HepG2 (cell line): ENCODE measurements around the gene TMEM214. TPM values are rescaled to one million over a fixed set of nuclear protein-coding genes. Genes with fewer than 3 reads are reported as not detected.
A peak's percentile ranks its signal among the peaks of the same experiment; 100 is the strongest.

ENCODE experiments used
- ADNP ChIP-seq: sonication (generic); formaldehyde crosslinking; IDR thresholded peaks from 2 replicates; pipeline ENCODE4 v1.4.0; 2020; ENCODE audit warnings: missing genetic modification reagents
- BRF2 ChIP-seq: sonication (generic); formaldehyde crosslinking; IDR thresholded peaks from 2 replicates; pipeline ENCODE4 v1.8.1; 2022; ENCODE audit warnings: mild to moderate bottlenecking, missing genetic modification reagents
- DNMT1 ChIP-seq: sonication (generic); formaldehyde crosslinking; IDR thresholded peaks from 2 replicates; pipeline ENCODE4 v1.5.1; 2020; ENCODE audit warnings: mild to moderate bottlenecking, missing genetic modification reagents
- DRAP1 ChIP-seq: IDR thresholded peaks from 2 replicates; pipeline ENCODE4 v1.6.1; 2016; ENCODE audit warnings: missing genetic modification reagents, missing compliant biosample characterization
- E2F2 ChIP-seq: sonication (generic); formaldehyde crosslinking; IDR thresholded peaks from 2 replicates; pipeline ENCODE4 v1.4.0; 2020; ENCODE audit warnings: missing genetic modification reagents, borderline replicate concordance
- FOSL1 ChIP-seq: sonication (generic); formaldehyde crosslinking; IDR thresholded peaks from 2 replicates; pipeline ENCODE4 v1.9.0; 2021; ENCODE audit warnings: missing genetic modification reagents, borderline replicate concordance
- HCFC1 ChIP-seq: fragments of 150-350 bp; IDR thresholded peaks from 2 replicates; pipeline ENCODE4 v1.6.1; 2014; ENCODE audit warnings: low read depth, low read length
- IKZF4 ChIP-seq: sonication (generic); formaldehyde crosslinking; IDR thresholded peaks from 2 replicates; pipeline ENCODE4 v1.5.1; 2020; ENCODE audit warnings: borderline replicate concordance, mild to moderate bottlenecking, low read depth, missing genetic modification reagents; ENCODE audit errors: not compliant biosample characterization
- JUNB ChIP-seq: sonication (generic); formaldehyde crosslinking; IDR thresholded peaks from 2 replicates; pipeline ENCODE4 v1.8.0; 2022; ENCODE audit warnings: missing genetic modification reagents, mild to moderate bottlenecking, borderline replicate concordance
- KDM2A ChIP-seq: sonication (generic); formaldehyde crosslinking; IDR thresholded peaks from 2 replicates; pipeline ENCODE4 v1.4.0; 2020; ENCODE audit warnings: low read depth, missing genetic modification reagents, borderline replicate concordance
- KDM3A ChIP-seq: IDR thresholded peaks from 2 replicates; pipeline ENCODE4 v1.6.1; 2018; ENCODE audit warnings: low read depth, missing compliant biosample characterization
- ONECUT2 ChIP-seq: sonication (generic); formaldehyde crosslinking; IDR thresholded peaks from 2 replicates; pipeline ENCODE4 v1.4.0; 2020; ENCODE audit warnings: missing genetic modification reagents
- POLR2G ChIP-seq: fragments of 200-400 bp; formaldehyde crosslinking; IDR thresholded peaks from 2 replicates; pipeline ENCODE4 v1.6.1; 2018; ENCODE audit warnings: mild to moderate bottlenecking, low read depth, low read length, moderate library complexity
- SUZ12 ChIP-seq: fragments of 150-350 bp; IDR thresholded peaks from 2 replicates; pipeline ENCODE4 v1.6.1; 2014; ENCODE audit warnings: low read depth, low read length
- TBX2 ChIP-seq: sonication (generic); formaldehyde crosslinking; IDR thresholded peaks from 2 replicates; pipeline ENCODE4 v1.5.0; 2020; ENCODE audit warnings: missing genetic modification reagents, mild to moderate bottlenecking, borderline replicate concordance
- TCF12 ChIP-seq, 2 experiments: fragments of 450-650 bp in 1 of 2; sonication (generic) in 1 of 2; formaldehyde crosslinking in 1 of 2; IDR thresholded peaks; 2 replicates each; pipeline versions ENCODE4 v1.6.1 to v1.8.0; 2017 to 2022; ENCODE audit warnings: antibody characterized with exemption in 1 of 2, mild to moderate bottlenecking in 1 of 2, missing genetic modification reagents in 1 of 2, moderate library complexity in 1 of 2
- TEAD2 ChIP-seq: sonication (generic); formaldehyde crosslinking; IDR thresholded peaks from 2 replicates; pipeline ENCODE4 v1.9.0; 2021; ENCODE audit warnings: missing genetic modification reagents
- TFAP4 ChIP-seq: sonication (generic); IDR thresholded peaks from 2 replicates; pipeline ENCODE4 v1.6.1; 2016; ENCODE audit warnings: low read depth, borderline replicate concordance
- ZMAT3 ChIP-seq: sonication (generic); formaldehyde crosslinking; conservative IDR thresholded peaks from 2 replicates; pipeline ENCODE4 v1.7.0; 2021; ENCODE audit warnings: missing genetic modification reagents
- ZNF235 ChIP-seq: sonication (generic); formaldehyde crosslinking; IDR thresholded peaks from 2 replicates; pipeline ENCODE4 v1.8.1; 2023; ENCODE audit warnings: mild to moderate bottlenecking, missing genetic modification reagents, borderline replicate concordance
- ZNF530 ChIP-seq: sonication (generic); formaldehyde crosslinking; IDR thresholded peaks from 2 replicates; pipeline ENCODE4 v1.5.0; 2020; ENCODE audit warnings: low read depth, mild to moderate bottlenecking, missing genetic modification reagents
- ZNF546 ChIP-seq: sonication (generic); formaldehyde crosslinking; conservative IDR thresholded peaks from 2 replicates; pipeline ENCODE4 v1.8.1; 2023; ENCODE audit warnings: mild to moderate bottlenecking, missing genetic modification reagents
- ZNF564 ChIP-seq: sonication (generic); formaldehyde crosslinking; IDR thresholded peaks from 2 replicates; pipeline ENCODE4 v1.8.1; 2023; ENCODE audit warnings: mild to moderate bottlenecking, missing genetic modification reagents
- ZNF567 ChIP-seq: sonication (generic); formaldehyde crosslinking; IDR thresholded peaks from 2 replicates; pipeline ENCODE4 v1.8.1; 2023; ENCODE audit warnings: mild to moderate bottlenecking, missing genetic modification reagents, borderline replicate concordance
- ZNF747 ChIP-seq: sonication (generic); formaldehyde crosslinking; IDR thresholded peaks from 2 replicates; pipeline ENCODE4 v1.8.1; 2023; ENCODE audit warnings: missing genetic modification reagents, mild to moderate bottlenecking, borderline replicate concordance
- ZNF761 ChIP-seq: sonication (generic); formaldehyde crosslinking; conservative IDR thresholded peaks from 2 replicates; pipeline ENCODE4 v1.4.0; 2020; ENCODE audit warnings: mild to moderate bottlenecking, missing genetic modification reagents
- ZSCAN31 ChIP-seq: sonication (generic); formaldehyde crosslinking; IDR thresholded peaks from 2 replicates; pipeline ENCODE4 v1.5.0; 2020; ENCODE audit warnings: low read depth, mild to moderate bottlenecking, missing genetic modification reagents
- polyA plus RNA-seq, 8 experiments: library from polyadenylated mRNA; depleted of rRNA in 3 of 8; stranded (reverse) in 7 of 8; unstranded in 1 of 8; fragments of >200 nt; fragmentation: Illumina TruSeq in 4 of 8; extraction: Trizol in 4 of 8; gene quantifications; 2 replicates each; pipeline versions ENCODE4 v1.2.1 to v1.2.3, GENCODE V29; 2011 to 2016; ENCODE audit warnings: low read depth in 4 of 8, missing spikeins in 1 of 8, mixed read lengths in 1 of 8; ENCODE audit not compliant: insufficient read depth in 1 of 8
- total RNA-seq, 5 experiments: library from RNA; depleted of rRNA; stranded (reverse); fragments of >200 nt; fragmentation: Illumina TruSeq; extraction: Trizol; gene quantifications; 2 replicates each; pipeline ENCODE4 v1.2.3, GENCODE V29; 2016; ENCODE audit warnings: low read depth in 1 of 5

The TMEM214 gene
- total and polyA plus RNA-seq, 2 of the 13 experiments (the other 11 are each of a cell fraction or from before 2014, with no cell fraction given): 58.3 to 132 TPM

GRCh38 chr2:27051902-27052645 is 19.3 kb downstream of the TMEM214 start (continued):
- TF ChIP-seq DRAP1 (CRISPR knock-in tag) (0 out of 2 replicates have a peak, but pooled peaks have one; percentile 13), FOSL1 (CRISPR knock-in tag) (no peak), ZNF235 (CRISPR knock-in tag) (0 out of 2 replicates have a peak, but pooled peaks have one; percentile 14), ADNP (CRISPR knock-in tag) (no peak), ZNF564 (CRISPR knock-in tag) (no peak), POLR2G (no peak), BRF2 (CRISPR knock-in tag) (no peak), IKZF4 (CRISPR knock-in tag) (no peak), JUNB (no peak), SUZ12 (no peak), HCFC1 (no peak), TFAP4 (no peak), TCF12 (IDR thresholded peaks at IDR 0.05) (no peak), TCF12 (CRISPR knock-in tag; IDR thresholded peaks at IDR 0.05) (no peak; the same call in 1 of the 2 replicates), KDM2A (CRISPR knock-in tag) (peak; percentile 67; the same call in 1 of the 2 replicates), ZNF567 (CRISPR knock-in tag) (no peak), ZNF546 (CRISPR knock-in tag) (0 out of 2 replicates have a peak, but pooled peaks have one; percentile 6), ONECUT2 (CRISPR knock-in tag) (no peak), DNMT1 (no peak), KDM3A (no peak), TBX2 (CRISPR knock-in tag) (no peak), ZNF747 (CRISPR knock-in tag) (no peak), E2F2 (CRISPR knock-in tag) (no peak), TEAD2 (CRISPR knock-in tag) (no peak), ZSCAN31 (CRISPR knock-in tag) (no peak), ZNF530 (CRISPR knock-in tag) (no peak), ZMAT3 (CRISPR knock-in tag) (no peak; the same call in 1 of the 2 replicates), ZNF761 (CRISPR knock-in tag) (no peak)
